IMR-90 (cell line): ENCODE measurements around the gene PRAC2. TPM values are rescaled to one million over a fixed set of nuclear protein-coding genes. Genes with fewer than 3 reads are reported as not detected.

Experiments
- ATAC-seq: fragments of 200-7000 bp; cut with Tn5 transposase; 2 replicates; pipeline ENCODE4 v1.9.1; 2020; ENCODE audit warnings: low read depth, mild to moderate bottlenecking, moderate library complexity
- BruUV-seq: library from RNA; stranded (reverse); fragments of 400-500 nt; replicated peaks from 2 replicates; lab custom pipeline; 2021; lab: Mats Ljungman, UMichigan
- CTCF ChIA-PET: fragments of 300-600 bp; formaldehyde crosslinking; extraction: SDS; loops from one replicate; lab custom pipeline; 2021; ENCODE audit warnings: antibody characterized with exemption; lab: Yijun Ruan, JAX
- POLR2A ChIA-PET: fragments of 300-600 bp; sonication (Branson Sonifier 250); formaldehyde crosslinking; loops from one replicate; lab custom pipeline; 2022; ENCODE audit warnings: antibody characterized with exemption; ENCODE audit not compliant: unreplicated experiment; lab: Charles Lee
- DNase-seq: peaks from one replicate; pipeline ENCODE4 v3.0.0; 2013
- H2AFZ ChIP-seq: replicated peaks from 2 replicates; pipeline ENCODE3; 2013; ENCODE audit warnings: low read length, mild to moderate bottlenecking; ENCODE audit not compliant: poor library complexity
- H2AK5ac ChIP-seq: 2 replicates; pipeline ENCODE4 v1.6.1; 2013; ENCODE audit warnings: low read depth, low read length, inconsistent platforms
- H2AK9ac ChIP-seq: replicated peaks from 2 replicates; pipeline ENCODE3; 2013; ENCODE audit warnings: mild to moderate bottlenecking, low read depth, low read length, moderate library complexity; ENCODE audit not compliant: poor library complexity
- H2BK120ac ChIP-seq: 2 replicates; pipeline ENCODE4 v1.6.1; 2013; ENCODE audit warnings: low read depth, low read length, inconsistent platforms
- H2BK15ac ChIP-seq: 3 replicates; pipeline ENCODE4 v1.6.1; 2013; ENCODE audit warnings: low read depth, low read length, inconsistent platforms
- H2BK20ac ChIP-seq: 2 replicates; pipeline ENCODE4 v1.6.1; 2013; ENCODE audit warnings: low read depth, mild to moderate bottlenecking, inconsistent platforms, low read length, moderate library complexity
- H2BK5ac ChIP-seq: 2 replicates; pipeline ENCODE4 v1.6.1; 2013; ENCODE audit warnings: mild to moderate bottlenecking, low read depth, low read length, inconsistent platforms; ENCODE audit not compliant: poor library complexity, severe bottlenecking
- H3K14ac ChIP-seq: replicated peaks from 2 replicates; pipeline ENCODE4 v1.6.1; 2013; ENCODE audit warnings: low read depth, low read length, inconsistent platforms
- H3K18ac ChIP-seq: 2 replicates; pipeline ENCODE4 v1.6.1; 2013; ENCODE audit warnings: low read depth, low read length, control low read depth
- H3K23ac ChIP-seq: 2 replicates; pipeline ENCODE4 v1.6.1; 2013; ENCODE audit warnings: low read depth, low read length, inconsistent platforms
- H3K27ac ChIP-seq: 2 replicates; pipeline ENCODE4 v1.5.1; 2013; ENCODE audit warnings: mild to moderate bottlenecking, control low read depth, low read length; ENCODE audit not compliant: insufficient read depth
- H3K27me3 ChIP-seq: 2 replicates; pipeline ENCODE4 v1.6.1; 2013; ENCODE audit warnings: low read length; ENCODE audit not compliant: control insufficient read depth, insufficient read depth
- H3K36me3 ChIP-seq: 2 replicates; pipeline ENCODE4 v1.6.1; 2013; ENCODE audit warnings: low read length, mixed read lengths; ENCODE audit not compliant: control insufficient read depth, insufficient read depth
- H3K4ac ChIP-seq: 2 replicates; pipeline ENCODE4 v1.6.1; 2013; ENCODE audit warnings: low read depth, low read length, inconsistent platforms
- H3K4me1 ChIP-seq: 2 replicates; pipeline ENCODE4 v1.6.1; 2013; ENCODE audit warnings: low read length, mixed read lengths; ENCODE audit not compliant: control insufficient read depth, insufficient read depth
- H3K4me2 ChIP-seq: 2 replicates; pipeline ENCODE4 v1.6.1; 2013; ENCODE audit warnings: low read depth, mild to moderate bottlenecking, control low read depth, low read length, moderate library complexity
- H3K4me3 ChIP-seq: 2 replicates; pipeline ENCODE4 v1.5.1; 2013; ENCODE audit warnings: low read depth, mild to moderate bottlenecking, control low read depth, low read length, moderate library complexity; ENCODE audit not compliant: insufficient read depth
- H3K56ac ChIP-seq: 2 replicates; pipeline ENCODE4 v1.6.1; 2013; ENCODE audit warnings: low read length, inconsistent platforms; ENCODE audit not compliant: insufficient read depth; ENCODE audit errors: extremely low read depth
- H3K79me1 ChIP-seq, 2 experiments: 2 replicates each; pipeline ENCODE4 v1.6.1; 2013; ENCODE audit warnings: low read length in 2 of 2, inconsistent platforms in 1 of 2, low read depth in 1 of 2
- H3K9ac ChIP-seq: 2 replicates; pipeline ENCODE4 v1.6.1; 2013; ENCODE audit warnings: low read depth, low read length, control low read depth
- H3K9me1 ChIP-seq: 2 replicates; pipeline ENCODE4 v1.6.1; 2013; ENCODE audit warnings: low read length, inconsistent platforms; ENCODE audit not compliant: insufficient read depth
- H3K9me3 ChIP-seq: 2 replicates; pipeline ENCODE4 v1.6.1; 2013; ENCODE audit warnings: low read length; ENCODE audit not compliant: control insufficient read depth, insufficient read depth
- H4K20me1 ChIP-seq: 2 replicates; pipeline ENCODE4 v1.6.1; 2013; ENCODE audit warnings: low read length, inconsistent platforms; ENCODE audit not compliant: insufficient read depth
- H4K5ac ChIP-seq: 2 replicates; pipeline ENCODE4 v1.6.1; 2013; ENCODE audit warnings: mild to moderate bottlenecking, low read depth, low read length, control low read depth
- H4K8ac ChIP-seq, 2 experiments: 2 replicates each; pipeline ENCODE4 v1.6.1; 2013; ENCODE audit warnings: low read depth in 2 of 2, low read length in 2 of 2, control low read depth in 1 of 2, inconsistent platforms in 1 of 2
- H4K91ac ChIP-seq: 2 replicates; pipeline ENCODE4 v1.6.1; 2013; ENCODE audit warnings: low read depth, low read length, inconsistent platforms; ENCODE audit not compliant: insufficient read depth
- CEBPB ChIP-seq: IDR thresholded peaks from 2 replicates; pipeline ENCODE4 v1.6.1; 2012; ENCODE audit warnings: low read depth, low read length, improper control_type of control experiment
- ELK1 ChIP-seq: fragments of 150-350 bp; IDR thresholded peaks from 2 replicates; pipeline ENCODE4 v1.6.1; 2016; ENCODE audit warnings: low read depth, mild to moderate bottlenecking, low read length, moderate library complexity, borderline replicate concordance
- MAFK ChIP-seq: IDR thresholded peaks from 2 replicates; pipeline ENCODE4 v1.6.1; 2012; ENCODE audit warnings: low read depth, low read length, improper control_type of control experiment
- RAD21 ChIP-seq: IDR thresholded peaks from 2 replicates; pipeline ENCODE4 v1.6.1; 2012; ENCODE audit warnings: low read length, improper control_type of control experiment
- WGBS, 2 experiments: methylation state at CpG; one replicate each; pipeline versions ENCODE4 v1.1.5 to v1.1.7; 2013; ENCODE audit warnings: missing lambda C conversion rate in 2 of 2; ENCODE audit not compliant: insufficient read length in 1 of 2; ENCODE audit errors: extremely low coverage in 2 of 2; 5-methylcytosine and 5-hydroxymethylcytosine counted together
- dilution Hi-C: fragments of 300-500 bp; cut with HindIII; formaldehyde crosslinking; loops from one replicate; pipeline ENCODE4 v1.14.3; 2018; ENCODE audit warnings: low sequenced_read_pairs; ENCODE audit not compliant: unreplicated experiment
- in situ Hi-C: fragments of 300-500 bp; cut with MboI; formaldehyde crosslinking; loops from 3 replicates; pipeline ENCODE4 v1.14.3; 2019; ENCODE audit warnings: low sequenced_read_pairs, inconsistent platforms, mixed read lengths
- intact Hi-C: fragments of 100-400 bp; cut with micrococcal nuclease; formaldehyde crosslinking; loops from 2 replicates; pipeline ENCODE4 v1.10.0; 2022
- polyA plus RNA-seq, 3 experiments: library from polyadenylated mRNA; depleted of rRNA; stranded (reverse); fragments of >200 nt; gene quantifications; 2 replicates each; pipeline ENCODE4 v1.2.3, GENCODE V29; 2012; ENCODE audit warnings: low replicate concordance in 1 of 3
- total RNA-seq: library from RNA; depleted of rRNA; stranded (reverse); fragments of >200 nt; gene quantifications from 2 replicates; pipeline ENCODE4 v1.2.3, GENCODE V29; 2012

Gene PRAC2
- total and polyA plus RNA-seq, 2 of the 4 experiments (the other 2 are of a cell fraction) = not detected

DNA sequence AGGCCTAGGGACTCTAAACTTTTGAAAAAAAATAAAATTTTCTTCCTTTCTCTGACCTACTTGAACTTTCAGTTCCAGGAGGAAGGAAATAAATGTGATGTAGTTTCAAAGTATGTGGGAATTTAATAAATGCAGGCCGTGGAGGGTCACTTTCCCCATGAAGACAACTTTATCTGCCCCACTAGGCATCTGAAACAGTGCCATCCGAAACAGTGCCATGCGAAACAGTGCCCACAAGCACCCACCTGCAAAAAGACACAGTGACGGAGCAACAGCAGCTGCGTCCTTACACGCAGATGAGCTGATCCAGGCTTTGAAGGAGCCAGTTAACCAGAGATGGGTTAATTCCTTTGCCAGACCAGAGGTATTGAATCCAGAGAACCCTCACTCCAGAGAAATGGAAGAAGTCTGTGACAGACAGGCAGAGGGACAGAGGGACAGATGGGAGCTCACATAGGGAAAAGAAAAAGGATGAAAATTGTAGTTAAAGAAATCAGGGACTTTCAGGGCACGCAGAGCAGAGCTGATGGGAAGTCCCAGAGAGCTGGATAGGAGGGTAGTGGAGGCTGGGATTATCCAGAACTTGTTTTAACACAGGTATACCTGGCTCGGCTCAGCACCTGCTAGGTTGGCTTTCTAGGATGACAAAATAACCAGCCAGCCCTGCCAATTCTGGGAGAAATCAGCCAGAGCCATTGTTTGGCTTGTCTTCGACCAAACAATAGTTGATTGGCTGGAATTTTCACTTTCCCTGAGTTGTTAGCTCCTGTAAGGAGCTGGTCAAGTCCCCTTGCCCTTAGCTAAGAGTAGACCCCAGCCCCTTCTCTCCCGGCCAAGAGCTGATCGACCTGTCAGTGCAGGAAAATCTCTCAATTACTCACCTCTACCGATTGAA is 22.6 kb downstream of the PRAC2 start:
- Histone ChIP-seq H4K91ac (no peak overlapping the region), H4K20me1 (peaks cover 11% of the 10 kb centered on the region; the same call in 1 of the 2 replicates), H3K9me3 (peaks cover 8% of the 10 kb centered on the region), H2BK120ac (no peak overlapping the region), H3K23ac (no peak overlapping the region), H4K8ac (no peak overlapping the region), H2BK15ac (no peak overlapping the region), H3K9ac (no peak overlapping the region), H3K27ac (no peak overlapping the region), H3K27me3 (peaks cover 88% of the 10 kb centered on the region), H4K5ac (no peak overlapping the region), H3K14ac (no peak overlapping the region), H2AFZ (no peak overlapping the region), H2BK5ac (no peak overlapping the region), H3K4me3 (no peak overlapping the region), H2AK9ac (no peak overlapping the region), H2AK5ac (no peak overlapping the region), H3K4me1 (no peaks in the 10 kb centered on the region), H3K4ac (no peak overlapping the region), H3K9me1 (no peaks in the 10 kb centered on the region), H3K56ac (no peak overlapping the region), H3K79me1 (no peaks in the 10 kb centered on the region), H2BK20ac (no peak overlapping the region), H3K18ac (no peak overlapping the region), H3K36me3 (no peaks in the 10 kb centered on the region), H3K4me2 (no peak overlapping the region)
- TF ChIP-seq CEBPB (no peak), RAD21 (no peak), ELK1 (no peak), MAFK (no peak)
- ATAC-seq (no peak), DNase-seq (no peak)
- ChIA-PET CTCF (interaction anchor here (0.7 to 1.3 kb wide), 2 partner anchors 9 to 11 kb away, joined by 3 to 5 read pairs; no protein-coding TSS in a partner anchor), POLR2A (no interaction called here)
- no TSS peak for BruUV-seq
- WGBS, 2 experiments = 33% methylated on average over 3 of the region's 12 CpGs; no CpG with 5 or more reads in 1 of the 2 experiments
- dilution Hi-C loops (no loop called here), intact Hi-C loops (no loop called here), in situ Hi-C loops (no loop called here)
